ENCODE results near the gene CCDC6.

CCDC6 gene

GRCh38 chr10:59926086-59926485, 19.7 kb upstream of the CCDC6 start:
- no peak for TF ChIP-seq CTCF (IDR thresholded peaks at IDR 0.05; ENCODE audit: insufficient read depth, low read length, poor library complexity, severe bottlenecking)
- DNase-seq (ENCODE audit: extremely low read depth, insufficient read length): no peak
- no peaks in the 10 kb centered on the region for H3K27me3 ChIP-seq (replicated peaks; ENCODE audit: control insufficient read depth, insufficient read depth, low read length)
- H3K36me3 ChIP-seq (ENCODE audit: control insufficient read depth, insufficient read depth, low read length): no peaks in the 10 kb centered on the region
- H3K4me3 ChIP-seq (replicated peaks; ENCODE audit: low read depth, low read length): no peak overlapping the region

- no peak for TF ChIP-seq CTCF (IDR thresholded peaks at IDR 0.05; ENCODE audit: insufficient read depth, low read length, poor library complexity, severe bottlenecking)
- DNase-seq (ENCODE audit: extremely low read depth, insufficient read length): no peak
- Histone ChIP-seq H3K36me3 (ENCODE audit: control insufficient read depth, insufficient read depth, low read length) (no peaks in the 10 kb centered on the region), H3K27me3 (replicated peaks; ENCODE audit: control insufficient read depth, insufficient read depth, low read length) (no peaks in the 10 kb centered on the region), H3K4me3 (replicated peaks; ENCODE audit: low read depth, low read length) (no peak overlapping the region)
These were observed 16.6 kb upstream of the CCDC6 start for GRCh38 chr10:59922907-59923306.

- no peak overlapping the region for H3K4me3 ChIP-seq (replicated peaks; ENCODE audit: low read depth, low read length)
- H3K36me3 ChIP-seq (ENCODE audit: control insufficient read depth, insufficient read depth, low read length): no peaks in the 10 kb centered on the region
- no peak for TF ChIP-seq CTCF (IDR thresholded peaks at IDR 0.05; ENCODE audit: insufficient read depth, low read length, poor library complexity, severe bottlenecking)
- no peak for DNase-seq (ENCODE audit: extremely low read depth, insufficient read length)
- H3K27me3 ChIP-seq (replicated peaks; ENCODE audit: control insufficient read depth, insufficient read depth, low read length): no peaks in the 10 kb centered on the region
These were observed 11.6 kb upstream of the CCDC6 start for GRCh38 chr10:59917922-59918321.

GRCh38 chr10:59913547-59914237, 7.3 kb upstream of the CCDC6 start:
- no peak for DNase-seq (ENCODE audit: extremely low read depth, insufficient read length)
- Histone ChIP-seq H3K36me3 (ENCODE audit: control insufficient read depth, insufficient read depth, low read length) (no peaks in the 10 kb centered on the region), H3K4me3 (replicated peaks; ENCODE audit: low read depth, low read length) (no peak overlapping the region), H3K27me3 (replicated peaks; ENCODE audit: control insufficient read depth, insufficient read depth, low read length) (no peaks in the 10 kb centered on the region)
- TF ChIP-seq CTCF (IDR thresholded peaks at IDR 0.05; ENCODE audit: insufficient read depth, low read length, poor library complexity, severe bottlenecking): no peak

GRCh38 chr10:59910867-59911266, 4.5 kb upstream of the CCDC6 start:
- TF ChIP-seq CTCF (IDR thresholded peaks at IDR 0.05; ENCODE audit: insufficient read depth, low read length, poor library complexity, severe bottlenecking): no peak
- Histone ChIP-seq H3K36me3 (ENCODE audit: control insufficient read depth, insufficient read depth, low read length) (no peaks in the 10 kb centered on the region), H3K4me3 (replicated peaks; ENCODE audit: low read depth, low read length) (no peak overlapping the region), H3K27me3 (replicated peaks; ENCODE audit: control insufficient read depth, insufficient read depth, low read length) (no peaks in the 10 kb centered on the region)
- DNase-seq (ENCODE audit: extremely low read depth, insufficient read length): no peak

- DNase-seq (ENCODE audit: extremely low read depth, insufficient read length): no peak
- no peak for TF ChIP-seq CTCF (IDR thresholded peaks at IDR 0.05; ENCODE audit: insufficient read depth, low read length, poor library complexity, severe bottlenecking)
- H3K36me3 ChIP-seq (ENCODE audit: control insufficient read depth, insufficient read depth, low read length): no peaks in the 10 kb centered on the region
These were observed 3.5 kb upstream of the CCDC6 start for GRCh38 chr10:59909815-59910214.

More at GRCh38 chr10:59909815-59910214, 3.5 kb upstream of the CCDC6 start:
- H3K27me3 ChIP-seq (replicated peaks; ENCODE audit: control insufficient read depth, insufficient read depth, low read length): no peaks in the 10 kb centered on the region
- H3K4me3 ChIP-seq (replicated peaks; ENCODE audit: low read depth, low read length): no peak overlapping the region
